Calu3 (cell line): ENCODE results near the gene MAMLD1. TPM values are rescaled to one million over a fixed set of nuclear protein-coding genes. Genes with fewer than 3 reads are reported as not detected.

ENCODE experiments used
- BruUV-seq: library from RNA; stranded (reverse); fragments of 400-500 nt; replicated peaks from 2 replicates; lab custom pipeline; 2021; lab: Mats Ljungman, UMichigan
- CTCF ChIA-PET: fragments of 300-600 bp; sonication (Branson Sonifier 250); formaldehyde crosslinking; loops from one replicate; lab custom pipeline; 2022; ENCODE audit warnings: antibody characterized with exemption; lab: Charles Lee
- DNase-seq: peaks from one replicate; pipeline ENCODE4 v3.0.0; 2022
- H3K27ac Mint-ChIP-seq: one replicate; pipeline ENCODE4 v1.8.0; 2022; ENCODE audit warnings: mixed read lengths; ENCODE audit not compliant: unreplicated experiment
- H3K27me3 Mint-ChIP-seq: one replicate; pipeline ENCODE4 v1.8.0; 2022; ENCODE audit warnings: mixed read lengths; ENCODE audit not compliant: unreplicated experiment
- H3K36me3 Mint-ChIP-seq: one replicate; pipeline ENCODE4 v1.8.0; 2022; ENCODE audit warnings: mild to moderate bottlenecking, moderate library complexity, mixed read lengths; ENCODE audit not compliant: insufficient read depth, unreplicated experiment
- H3K4me1 Mint-ChIP-seq: one replicate; pipeline ENCODE4 v1.8.0; 2022; ENCODE audit warnings: mild to moderate bottlenecking, low read depth, mixed read lengths; ENCODE audit not compliant: unreplicated experiment
- H3K4me3 Mint-ChIP-seq: one replicate; pipeline ENCODE4 v1.8.0; 2022; ENCODE audit warnings: mild to moderate bottlenecking, low read depth, moderate library complexity, mixed read lengths; ENCODE audit not compliant: unreplicated experiment
- H3K9me3 Mint-ChIP-seq: one replicate; pipeline ENCODE4 v1.8.0; 2022; ENCODE audit warnings: low read depth, mixed read lengths; ENCODE audit not compliant: unreplicated experiment
- CTCF ChIP-seq: fragments of 200-600 bp; IDR thresholded peaks from one replicate; pipeline ENCODE4 v1.8.0; 2022; ENCODE audit warnings: antibody characterized with exemption; ENCODE audit not compliant: unreplicated experiment
- intact Hi-C: fragments of 100-400 bp; cut with micrococcal nuclease; formaldehyde crosslinking; loops from one replicate; pipeline ENCODE4 v1.10.0; 2022; ENCODE audit not compliant: unreplicated experiment
- total RNA-seq: library from RNA; stranded (reverse); gene quantifications from 2 replicates; pipeline ENCODE4 v1.2.3, GENCODE V29; 2022

Gene MAMLD1
- total RNA-seq, 1 experiment from 2014 or later: 8.8 TPM

- CTCF ChIA-PET: no interaction called here
- TF ChIP-seq CTCF: no peak
- H3K4me3 Mint-ChIP-seq: no peak overlapping the region
- BruUV-seq: no TSS peak
- H3K9me3 Mint-ChIP-seq: no peaks in the 10 kb centered on the region
- peaks cover 15% of the 10 kb centered on the region for H3K4me1 Mint-ChIP-seq
- H3K36me3 Mint-ChIP-seq: peaks cover 6% of the 10 kb centered on the region
- intact Hi-C loops: no loop called here
- no peak overlapping the region for H3K27ac Mint-ChIP-seq
- peak; percentile 14 for DNase-seq
- peaks cover 15% of the 10 kb centered on the region for H3K27me3 Mint-ChIP-seq
These were observed 11.0 kb upstream of the MAMLD1 start for GRCh38 chrX:150352114-150352513.

- CTCF ChIA-PET: no interaction called here
- no TSS peak for BruUV-seq
- TF ChIP-seq CTCF: no peak
These were observed 10.5 kb upstream of the MAMLD1 start for GRCh38 chrX:150352581-150352980.

GRCh38 chrX:150355913-150356312, 7.2 kb upstream of the MAMLD1 start:
- H3K9me3 Mint-ChIP-seq: no peaks in the 10 kb centered on the region
- intact Hi-C loops: no loop called here
- no peak for TF ChIP-seq CTCF
- H3K4me1 Mint-ChIP-seq: peaks cover 15% of the 10 kb centered on the region
- H3K36me3 Mint-ChIP-seq: peaks cover 5% of the 10 kb centered on the region
- H3K27ac Mint-ChIP-seq: no peak overlapping the region
- BruUV-seq: no TSS peak
- H3K4me3 Mint-ChIP-seq: no peak overlapping the region
- H3K27me3 Mint-ChIP-seq: peaks cover 19% of the 10 kb centered on the region
- DNase-seq: no peak
- CTCF ChIA-PET: no interaction called here

More at GRCh38 chrX:150352581-150352980, 10.5 kb upstream of the MAMLD1 start:
- peak; percentile 24 for DNase-seq
- peaks cover 15% of the 10 kb centered on the region for H3K27me3 Mint-ChIP-seq
- H3K27ac Mint-ChIP-seq: no peak overlapping the region
- H3K9me3 Mint-ChIP-seq: no peaks in the 10 kb centered on the region
- H3K36me3 Mint-ChIP-seq: peaks cover 6% of the 10 kb centered on the region
- H3K4me1 Mint-ChIP-seq: peaks cover 15% of the 10 kb centered on the region
- intact Hi-C loops: no loop called here
- H3K4me3 Mint-ChIP-seq: no peak overlapping the region

GRCh38 chrX:150357790-150358189, 5.3 kb upstream of the MAMLD1 start:
- H3K4me1 Mint-ChIP-seq: peaks cover 32% of the 10 kb centered on the region
- DNase-seq: no peak
- H3K36me3 Mint-ChIP-seq: peaks cover 17% of the 10 kb centered on the region
- no peak for TF ChIP-seq CTCF
- H3K27me3 Mint-ChIP-seq: peaks cover 31% of the 10 kb centered on the region
- intact Hi-C loops: no loop called here
- CTCF ChIA-PET: no interaction called here
- no peak overlapping the region for H3K27ac Mint-ChIP-seq
- no peaks in the 10 kb centered on the region for H3K9me3 Mint-ChIP-seq
- H3K4me3 Mint-ChIP-seq: no peak overlapping the region
- no TSS peak for BruUV-seq
